Endometrial microvascular endothelial cells (primary cell): ENCODE measurements around the gene BIK. TPM values are rescaled to one million over a fixed set of nuclear protein-coding genes. Genes with fewer than 3 reads are reported as not detected.
"Not testable (repeated sequence)": the region's sequence is repeated elsewhere in the genome, so short reads cannot be mapped to it uniquely, and the experiment has no call there.

Experiments
- in situ Hi-C: cut with HindIII; loops from 2 replicates; pipeline ENCODE4 v1.10.0; 2017; ENCODE audit warnings: low sequenced_read_pairs, low pct_unique_long_range_greater_than_20kb; ENCODE audit errors: inconsistent ontology term
- total RNA-seq: library from RNA; depleted of rRNA; stranded (reverse); fragments of >200 nt; gene quantifications from one replicate; pipeline ENCODE4 v1.2.3, GENCODE V29; 2015; ENCODE audit errors: inconsistent ontology term

The BIK gene
- total RNA-seq, 1 donor from 2014 or later, result 0.56 TPM

GRCh38 chr22:43129426-43130425 lies 19.2 kb downstream of the BIK start:
- in situ Hi-C loops, result no loop called here

- in situ Hi-C loops, result no loop called here
Measured at GRCh38 chr22:43131773-43132501, 21.4 kb downstream of the BIK start.

GRCh38 chr22:43133401-43133800 lies 22.9 kb downstream of the BIK start:
- in situ Hi-C loops, result no loop called here

GRCh38 chr22:43134553-43134952 lies 24.0 kb downstream of the BIK start:
- in situ Hi-C loops, result no loop called here

- in situ Hi-C loops, result no loop called here
Measured at GRCh38 chr22:43135565-43135964, 25.0 kb downstream of the BIK start.

- in situ Hi-C loops, result no loop called here
Measured at GRCh38 chr22:43136255-43136654, 25.7 kb downstream of the BIK start.

GRCh38 chr22:43136801-43137200 lies 26.3 kb downstream of the BIK start:
- in situ Hi-C loops, result no loop called here

- in situ Hi-C loops, result no loop called here
Measured at GRCh38 chr22:43142880-43143562, 32.5 kb downstream of the BIK start, which contains the start of gene MCAT. Gene MCAT (minus strand): TSS chr22:43143398. CDS start chr22:43143348, 50 bp downstream.

- in situ Hi-C loops, result no loop called here
Measured at GRCh38 chr22:43144949-43145348, 34.4 kb downstream of the BIK start.

- in situ Hi-C loops, result not testable (repeated sequence)
Measured at GRCh38 chr22:43145371-43145770, 34.8 kb downstream of the BIK start.

- in situ Hi-C loops, result not testable (repeated sequence)
Measured at GRCh38 chr22:43146332-43146731, 35.8 kb downstream of the BIK start.

GRCh38 chr22:43147821-43148220 lies 37.3 kb downstream of the BIK start:
- in situ Hi-C loops, result no loop called here

- in situ Hi-C loops, result no loop called here
Measured at GRCh38 chr22:43148581-43148980, 38.0 kb downstream of the BIK start.

GRCh38 chr22:43150731-43151206 lies 40.2 kb downstream of the BIK start:
- in situ Hi-C loops, result no loop called here

- in situ Hi-C loops, result no loop called here
Measured at GRCh38 chr22:43151251-43152002, 40.9 kb downstream of the BIK start, which contains the start of gene TSPO. Gene TSPO (plus strand): TSS chr22:43151559. CDS start chr22:43159239, 7,680 bp downstream.

- in situ Hi-C loops, result no loop called here
Measured at GRCh38 chr22:43152003-43152356, 41.4 kb downstream of the BIK start.

GRCh38 chr22:43152357-43153071 lies 42.0 kb downstream of the BIK start:
- in situ Hi-C loops, result no loop called here

GRCh38 chr22:43153899-43154298 lies 43.3 kb downstream of the BIK start:
- in situ Hi-C loops, result no loop called here
